ENCODE data around the gene ZNF329. TPM values are rescaled to one million over a fixed set of nuclear protein-coding genes. Genes with fewer than 3 reads are reported as not detected.

ZNF329 gene
- total RNA-seq, 1 experiment from 2014 or later, result 13.1 TPM

GRCh38 chr19:58182989-58183816, 32.6 kb upstream of the ZNF329 start, which contains the start of gene ZNF274:
TSS of gene ZNF274 (plus strand) at chr19:58183061. CDS start at chr19:58183966, 905 bp downstream.
- no TSS peak for BruUV-seq (replicated peaks)
- intact Hi-C loops (cut with micrococcal nuclease; ENCODE audit: unreplicated experiment), result no loop called here
- Histone ChIP-seq H3K36me3 (ENCODE audit: insufficient read depth, low read length, poor library complexity, severe bottlenecking) (peaks cover 27% of the 10 kb centered on the region), H3K27ac (ENCODE audit: low read depth, low read length, poor library complexity, severe bottlenecking) (peak within 1 kb of the TSS; percentile 98), H3K4me1 (ENCODE audit: insufficient read depth, low read length, poor library complexity, severe bottlenecking) (no peaks in the 10 kb centered on the region), H3K4me3 (ENCODE audit: low read depth, low read length, poor library complexity, severe bottlenecking) (peak within 1 kb of the TSS; percentile 69), H3K9me3 (ENCODE audit: low read depth, low read length, poor library complexity, severe bottlenecking) (peaks cover 67% of the 10 kb centered on the region), H3K27me3 (replicated peaks; ENCODE audit: insufficient read depth, low read depth, low read length, poor library complexity) (no peaks in the 10 kb centered on the region)
- ChIA-PET POLR2A (ENCODE audit: low non-redundant PET) (no interaction called here), CTCF (interaction anchor here (0.6 kb wide), 1 partner anchor 45 kb away, joined by 3 read pairs; no protein-coding TSS in a partner anchor)
- DNase-seq (ENCODE audit: low spot score), result peak; percentile 95
- no peak for TF ChIP-seq CTCF (conservative IDR thresholded peaks at IDR 0.05; ENCODE audit: low read depth, low read length)
- TF ChIP-seq EZH2 (IDR thresholded peaks at IDR 0.05; ENCODE audit: borderline replicate concordance, low read depth, low read length, poor library complexity, severe bottlenecking), result no peak

GRCh38 chr19:58182577-58182988, 32.0 kb upstream of the ZNF329 start:
- BruUV-seq (replicated peaks), result no TSS peak
- Histone ChIP-seq H3K36me3 (ENCODE audit: insufficient read depth, low read length, poor library complexity, severe bottlenecking) (peaks cover 23% of the 10 kb centered on the region), H3K27me3 (replicated peaks; ENCODE audit: insufficient read depth, low read depth, low read length, poor library complexity) (no peaks in the 10 kb centered on the region), H3K27ac (ENCODE audit: low read depth, low read length, poor library complexity, severe bottlenecking) (peak overlapping the region; percentile 98), H3K4me1 (ENCODE audit: insufficient read depth, low read length, poor library complexity, severe bottlenecking) (no peaks in the 10 kb centered on the region), H3K4me3 (ENCODE audit: low read depth, low read length, poor library complexity, severe bottlenecking) (peak overlapping the region; percentile 69), H3K9me3 (ENCODE audit: low read depth, low read length, poor library complexity, severe bottlenecking) (peaks cover 62% of the 10 kb centered on the region)
- intact Hi-C loops (cut with micrococcal nuclease; ENCODE audit: unreplicated experiment), result no loop called here
- POLR2A ChIA-PET (ENCODE audit: low non-redundant PET), result no interaction called here
- CTCF ChIA-PET, result no interaction called here
- DNase-seq (ENCODE audit: low spot score), result peak; percentile 90
- TF ChIP-seq EZH2 (IDR thresholded peaks at IDR 0.05; ENCODE audit: borderline replicate concordance, low read depth, low read length, poor library complexity, severe bottlenecking) (no peak), CTCF (conservative IDR thresholded peaks at IDR 0.05; ENCODE audit: low read depth, low read length) (no peak)

GRCh38 chr19:58181902-58182576, 31.4 kb upstream of the ZNF329 start:
- DNase-seq (ENCODE audit: low spot score), result peak; percentile 67
- H3K4me3 ChIP-seq (ENCODE audit: low read depth, low read length, poor library complexity, severe bottlenecking), result peak overlapping the region; percentile 69
- POLR2A ChIA-PET (ENCODE audit: low non-redundant PET), result no interaction called here

More at GRCh38 chr19:58181902-58182576, 31.4 kb upstream of the ZNF329 start:
- CTCF ChIA-PET, result no interaction called here
- H3K27ac ChIP-seq (ENCODE audit: low read depth, low read length, poor library complexity, severe bottlenecking), result peak overlapping the region; percentile 98
- BruUV-seq (replicated peaks), result no TSS peak
- peaks cover 59% of the 10 kb centered on the region for H3K9me3 ChIP-seq (ENCODE audit: low read depth, low read length, poor library complexity, severe bottlenecking)
- TF ChIP-seq CTCF (conservative IDR thresholded peaks at IDR 0.05; ENCODE audit: low read depth, low read length) (peak; percentile 57), EZH2 (IDR thresholded peaks at IDR 0.05; ENCODE audit: borderline replicate concordance, low read depth, low read length, poor library complexity, severe bottlenecking) (no peak)
- no peaks in the 10 kb centered on the region for H3K4me1 ChIP-seq (ENCODE audit: insufficient read depth, low read length, poor library complexity, severe bottlenecking)
- peaks cover 19% of the 10 kb centered on the region for H3K36me3 ChIP-seq (ENCODE audit: insufficient read depth, low read length, poor library complexity, severe bottlenecking)
- intact Hi-C loops (cut with micrococcal nuclease; ENCODE audit: unreplicated experiment), result no loop called here
- H3K27me3 ChIP-seq (replicated peaks; ENCODE audit: insufficient read depth, low read depth, low read length, poor library complexity), result no peaks in the 10 kb centered on the region

All from A673 (cell line).